ENCODE measurements around the gene RPUSD1.

Gene RPUSD1

DNA sequence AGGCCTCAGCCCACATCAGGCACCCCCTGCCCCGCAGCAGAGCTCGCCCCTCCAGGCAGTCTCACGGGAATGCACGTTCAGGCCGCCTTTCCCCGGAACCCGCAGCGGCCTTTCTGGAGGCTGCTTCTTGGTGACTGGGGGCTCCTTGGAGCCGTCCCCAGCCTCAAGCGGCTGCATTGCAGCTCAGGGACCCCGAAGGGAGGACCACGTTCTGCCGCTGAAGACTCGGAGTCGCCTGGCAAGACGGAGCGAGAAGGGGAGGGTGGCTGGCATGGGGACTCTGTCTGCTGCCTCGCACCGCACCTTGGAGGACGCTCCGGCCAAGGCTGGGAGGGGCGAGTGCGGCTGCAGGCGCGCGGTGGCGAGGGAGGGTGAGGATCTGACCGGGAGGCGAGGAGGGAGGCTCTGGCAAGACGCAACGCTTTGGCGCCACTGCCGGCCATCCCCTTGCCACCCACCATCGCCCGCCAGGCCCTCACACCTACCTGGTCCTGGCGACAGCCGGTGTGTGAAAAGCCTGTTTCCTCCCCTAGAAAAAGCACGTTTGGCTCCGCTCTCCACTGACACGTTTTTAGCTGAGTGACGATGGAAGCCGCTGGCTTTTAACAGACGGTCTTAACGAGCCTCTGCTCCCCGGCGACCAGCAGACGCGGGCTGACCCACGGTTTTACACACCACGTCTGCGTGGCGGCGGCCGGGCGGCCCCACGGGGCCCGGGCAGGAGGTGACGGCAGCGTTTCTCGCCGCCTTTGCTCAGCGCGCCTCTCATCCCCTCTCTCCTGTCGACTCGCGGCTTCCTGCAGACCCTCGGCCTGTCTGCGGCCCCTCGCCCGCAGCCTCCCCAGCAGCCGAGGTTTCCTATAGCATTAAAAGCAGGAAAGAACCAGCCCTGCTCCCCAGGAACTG lies 29.1 kb upstream of the RPUSD1 start:
- Mint-ChIP-seq H3K27me3 (ENCODE audit: low read depth) (peaks cover 26% of the 10 kb centered on the region), H3K27ac (no peak overlapping the region), H3K9me3 (peaks cover 5% of the 10 kb centered on the region), H3K4me3 (no peak overlapping the region), H3K4me1 (no peaks in the 10 kb centered on the region), H3K36me3 (ENCODE audit: low read depth) (peaks cover under 1% of the 10 kb centered on the region)
- TF ChIP-seq, protein P1, sequence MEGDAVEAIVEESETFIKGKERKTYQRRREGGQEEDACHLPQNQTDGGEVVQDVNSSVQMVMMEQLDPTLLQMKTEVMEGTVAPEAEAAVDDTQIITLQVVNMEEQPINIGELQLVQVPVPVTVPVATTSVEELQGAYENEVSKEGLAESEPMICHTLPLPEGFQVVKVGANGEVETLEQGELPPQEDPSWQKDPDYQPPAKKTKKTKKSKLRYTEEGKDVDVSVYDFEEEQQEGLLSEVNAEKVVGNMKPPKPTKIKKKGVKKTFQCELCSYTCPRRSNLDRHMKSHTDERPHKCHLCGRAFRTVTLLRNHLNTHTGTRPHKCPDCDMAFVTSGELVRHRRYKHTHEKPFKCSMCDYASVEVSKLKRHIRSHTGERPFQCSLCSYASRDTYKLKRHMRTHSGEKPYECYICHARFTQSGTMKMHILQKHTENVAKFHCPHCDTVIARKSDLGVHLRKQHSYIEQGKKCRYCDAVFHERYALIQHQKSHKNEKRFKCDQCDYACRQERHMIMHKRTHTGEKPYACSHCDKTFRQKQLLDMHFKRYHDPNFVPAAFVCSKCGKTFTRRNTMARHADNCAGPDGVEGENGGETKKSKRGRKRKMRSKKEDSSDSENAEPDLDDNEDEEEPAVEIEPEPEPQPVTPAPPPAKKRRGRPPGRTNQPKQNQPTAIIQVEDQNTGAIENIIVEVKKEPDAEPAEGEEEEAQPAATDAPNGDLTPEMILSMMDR (IDR thresholded peaks at IDR 0.05; ENCODE audit: unreplicated experiment in 3 of 3), result no peak

DNA sequence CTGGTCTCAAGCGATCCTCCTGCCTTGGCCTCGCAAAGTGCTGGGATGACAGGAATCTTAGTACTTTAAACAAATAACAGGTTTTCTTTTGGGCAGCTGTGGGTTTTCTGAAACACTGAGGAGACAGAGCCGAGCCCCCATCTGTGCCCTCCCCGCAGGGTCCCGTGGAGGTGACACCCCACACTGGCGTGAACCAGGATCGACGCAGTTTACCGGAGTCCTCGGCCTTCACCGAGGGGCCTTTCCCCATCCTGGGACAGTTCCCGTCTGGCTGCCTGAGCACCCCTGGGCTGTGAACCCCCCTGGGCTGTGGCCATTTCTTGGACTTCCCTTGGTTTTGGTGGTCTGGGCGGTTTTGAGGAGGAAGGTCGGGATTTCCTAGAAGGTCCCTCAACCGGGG lies 27.7 kb upstream of the RPUSD1 start:
- peaks cover 6% of the 10 kb centered on the region for H3K9me3 Mint-ChIP-seq

DNA sequence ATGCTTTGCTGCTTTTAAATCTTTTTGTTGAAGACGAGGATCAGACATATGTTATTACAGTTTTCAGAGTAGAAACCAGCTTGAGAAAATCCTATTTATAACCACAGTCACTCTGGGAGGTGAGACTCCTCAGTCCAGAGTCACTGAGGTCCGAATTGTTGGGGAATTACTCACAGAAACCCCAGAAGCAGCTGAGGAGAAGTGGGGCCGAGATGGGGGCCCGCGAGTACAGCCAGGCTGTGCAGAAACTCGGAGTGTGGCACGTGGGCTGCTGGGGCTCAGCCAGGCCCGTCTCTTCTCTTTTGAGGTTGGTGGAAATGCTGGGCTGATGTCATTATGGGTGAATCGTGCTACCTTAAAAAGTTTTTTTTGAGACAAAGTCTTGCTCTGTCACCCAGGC lies 26.8 kb upstream of the RPUSD1 start:
- no peak overlapping the region for H3K27ac Mint-ChIP-seq
- TF ChIP-seq, protein P1 (IDR thresholded peaks at IDR 0.05; ENCODE audit: unreplicated experiment in 3 of 3), result no peak
- H3K9me3 Mint-ChIP-seq, result peaks cover 4% of the 10 kb centered on the region
- H3K4me3 Mint-ChIP-seq, result no peak overlapping the region
- H3K4me1 Mint-ChIP-seq, result no peaks in the 10 kb centered on the region
- peaks cover 3% of the 10 kb centered on the region for H3K36me3 Mint-ChIP-seq (ENCODE audit: low read depth)
- peaks cover 44% of the 10 kb centered on the region for H3K27me3 Mint-ChIP-seq (ENCODE audit: low read depth)

More for the DNA sequence above, 27.7 kb upstream of the RPUSD1 start:
- TF ChIP-seq, protein P1 (IDR thresholded peaks at IDR 0.05; ENCODE audit: unreplicated experiment in 3 of 3), result no peak
- H3K27me3 Mint-ChIP-seq (ENCODE audit: low read depth), result peaks cover 35% of the 10 kb centered on the region
- H3K27ac Mint-ChIP-seq, result no peak overlapping the region
- peaks cover 3% of the 10 kb centered on the region for H3K36me3 Mint-ChIP-seq (ENCODE audit: low read depth)
- H3K4me1 Mint-ChIP-seq, result no peaks in the 10 kb centered on the region
- no peak overlapping the region for H3K4me3 Mint-ChIP-seq

DNA sequence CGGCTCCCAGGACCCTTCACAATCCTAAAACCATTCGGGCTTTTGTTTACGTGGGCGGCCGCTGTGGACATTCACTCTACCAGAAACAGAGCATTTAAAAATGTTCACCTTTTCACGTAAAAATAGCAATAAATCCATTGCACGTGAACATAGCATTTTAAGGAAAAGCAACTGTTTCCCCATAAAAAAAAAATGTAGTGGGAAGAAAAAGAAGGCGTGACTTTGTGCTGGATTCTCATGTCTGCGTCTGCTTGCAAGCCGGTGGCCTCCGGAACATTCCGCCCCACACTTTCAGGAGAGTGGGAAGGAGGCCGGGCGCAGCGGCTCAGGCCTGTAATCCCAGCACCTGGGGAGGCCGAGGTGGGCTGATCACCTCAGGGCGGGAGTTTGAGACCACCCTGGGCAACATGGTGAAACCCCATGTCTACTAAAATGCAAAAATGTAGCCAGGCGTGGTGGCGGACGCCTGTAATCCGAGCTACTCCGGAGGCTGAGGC lies 25.8 kb upstream of the RPUSD1 start:
- Mint-ChIP-seq H3K4me1 (no peaks in the 10 kb centered on the region), H3K9me3 (peaks cover 4% of the 10 kb centered on the region), H3K27me3 (ENCODE audit: low read depth) (peaks cover 46% of the 10 kb centered on the region), H3K27ac (no peak overlapping the region), H3K36me3 (ENCODE audit: low read depth) (peaks cover 3% of the 10 kb centered on the region), H3K4me3 (no peak overlapping the region)
- TF ChIP-seq, protein P1 (IDR thresholded peaks at IDR 0.05; ENCODE audit: unreplicated experiment in 3 of 3), result no peak

DNA sequence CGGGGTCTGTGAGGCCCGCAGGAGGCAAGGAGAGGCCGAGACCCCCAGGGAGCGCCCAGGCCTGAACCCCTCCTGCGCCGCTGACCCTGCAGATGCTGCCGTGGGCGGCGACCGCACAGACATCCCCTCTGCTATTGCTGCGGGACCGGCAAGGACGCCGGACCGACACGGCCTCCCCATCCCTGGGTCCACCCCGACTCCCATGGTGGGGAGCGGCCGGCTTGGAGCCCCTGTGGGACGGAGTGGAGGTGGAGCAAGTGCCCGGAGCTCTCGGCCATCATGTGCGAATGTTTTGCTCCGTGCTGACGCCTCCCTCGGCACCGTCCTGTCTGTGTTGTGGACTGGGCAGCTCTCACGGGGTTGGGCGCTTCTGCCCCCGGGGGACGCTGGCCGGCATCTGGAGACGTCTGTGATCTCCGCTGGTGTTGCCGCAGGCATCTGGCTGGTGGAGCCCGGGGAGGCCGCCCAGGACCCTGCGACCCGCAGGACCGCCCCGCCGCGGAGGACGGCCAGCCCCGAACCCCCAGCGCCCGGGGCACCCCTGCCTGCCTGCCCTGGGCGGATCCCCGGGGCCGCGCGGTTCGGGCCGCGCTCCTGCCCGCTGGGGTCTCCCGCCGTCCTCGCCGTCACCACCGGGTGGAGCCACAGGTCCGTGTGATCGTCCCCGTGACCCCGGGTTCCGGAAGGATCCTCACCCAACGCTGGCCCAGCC lies 25.2 kb upstream of the RPUSD1 start:
- Mint-ChIP-seq H3K4me3 (peak overlapping the region in 2 of 3 experiments; percentile 34 to 40), H3K9me3 (peaks cover 8% of the 10 kb centered on the region), H3K27ac (no peak overlapping the region), H3K27me3 (ENCODE audit: low read depth) (peaks cover 50% of the 10 kb centered on the region), H3K36me3 (ENCODE audit: low read depth) (peaks cover 3% of the 10 kb centered on the region), H3K4me1 (no peaks in the 10 kb centered on the region)
- TF ChIP-seq, protein P1 (IDR thresholded peaks at IDR 0.05; ENCODE audit: unreplicated experiment in 3 of 3), result peak; percentile 75 to 90 (median 81)

All from nephron (organoid).